ENCODE measurements around the gene ITGB7.

DNA sequence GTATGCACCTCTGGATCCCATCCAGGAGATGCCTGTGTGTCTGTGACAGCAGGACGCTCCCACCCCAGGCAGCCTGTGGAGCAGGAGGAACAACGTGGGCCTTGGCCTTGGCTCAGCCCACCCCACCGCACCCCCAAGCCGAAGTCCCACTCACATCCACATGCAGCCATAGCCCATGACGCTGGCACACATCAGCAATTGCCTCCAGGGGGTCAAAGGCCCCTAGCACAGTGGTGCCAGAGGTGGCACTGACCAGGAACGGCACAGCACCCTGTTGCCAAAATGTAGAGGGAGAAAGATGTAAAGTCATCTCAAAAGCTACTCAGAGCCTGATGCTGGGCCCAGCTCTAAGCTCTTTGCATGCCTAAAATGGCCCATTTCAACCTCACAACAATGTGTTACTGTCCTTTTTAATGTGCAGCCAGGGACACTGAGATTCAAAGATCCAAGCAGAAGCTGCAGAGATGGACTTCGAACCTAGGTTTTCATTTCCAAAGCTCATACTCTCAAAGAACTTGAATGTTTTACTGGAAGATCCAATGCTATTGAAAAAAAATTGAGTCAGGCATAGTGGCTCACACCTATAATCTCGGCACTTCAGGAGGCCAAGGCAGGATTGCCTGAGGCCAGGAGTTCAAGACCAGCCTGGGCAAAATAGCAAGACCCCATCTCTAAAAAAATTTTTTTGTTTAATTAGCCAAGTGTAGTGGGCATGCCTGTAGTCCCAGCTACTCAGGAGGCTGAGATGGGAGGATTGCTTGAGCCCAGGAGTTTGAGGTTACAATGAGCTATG, 45.7 kb downstream of the ITGB7 start:
- TF ChIP-seq POLR2A (IDR thresholded peaks at IDR 0.05) (no peak), CTCF (IDR thresholded peaks at IDR 0.05) (no peak)

Measured in right lobe of liver (tissue), 4 donors.